A549 (cell line): ENCODE results near the gene MPND.

Experiments
- JUNB ChIP-seq: fragments of >200 bp; sonication (Bioruptor Twin); formaldehyde crosslinking; IDR thresholded peaks from 2 replicates; pipeline ENCODE4 v1.6.1; 2016
- MAFK ChIP-seq: fragments of 450-650 bp; IDR thresholded peaks from 2 replicates; pipeline ENCODE4 v1.6.1; 2014; ENCODE audit not compliant: partially characterized antibody
- MYC ChIP-seq: IDR thresholded peaks from 2 replicates; pipeline ENCODE4 v1.6.1; 2012; ENCODE audit warnings: mild to moderate bottlenecking, inconsistent platforms, low read length, improper control_type of control experiment, borderline replicate concordance
- POLR2A ChIP-seq: IDR thresholded peaks from 2 replicates; pipeline ENCODE4 v1.6.1; 2012; ENCODE audit warnings: mild to moderate bottlenecking, low read length
- REST ChIP-seq: fragments of 200-600 bp; sonication (generic); IDR thresholded peaks from 2 replicates; pipeline ENCODE4 v1.6.1; 2016; ENCODE audit warnings: antibody characterized with exemption, mild to moderate bottlenecking, moderate library complexity
- RNF2 ChIP-seq: fragments of 200-600 bp; sonication (generic); IDR thresholded peaks from 2 replicates; pipeline ENCODE4 v1.6.1; 2016; ENCODE audit warnings: low read depth, mild to moderate bottlenecking, antibody characterized with exemption, moderate library complexity, borderline replicate concordance
- TF ChIP-seq, protein P1 (sequence below): fragments of >200 bp; sonication (Bioruptor Twin); formaldehyde crosslinking; IDR thresholded peaks from 3 replicates; pipeline ENCODE4 v1.5.1; 2016
- TF ChIP-seq, protein P2 (sequence below): IDR thresholded peaks from 2 replicates; pipeline ENCODE4 v1.6.1; 2012; ENCODE audit warnings: low read depth, borderline replicate concordance
- TF ChIP-seq, protein P3 (sequence below): IDR thresholded peaks from 2 replicates; pipeline ENCODE4 v1.6.1; 2012

DNA sequence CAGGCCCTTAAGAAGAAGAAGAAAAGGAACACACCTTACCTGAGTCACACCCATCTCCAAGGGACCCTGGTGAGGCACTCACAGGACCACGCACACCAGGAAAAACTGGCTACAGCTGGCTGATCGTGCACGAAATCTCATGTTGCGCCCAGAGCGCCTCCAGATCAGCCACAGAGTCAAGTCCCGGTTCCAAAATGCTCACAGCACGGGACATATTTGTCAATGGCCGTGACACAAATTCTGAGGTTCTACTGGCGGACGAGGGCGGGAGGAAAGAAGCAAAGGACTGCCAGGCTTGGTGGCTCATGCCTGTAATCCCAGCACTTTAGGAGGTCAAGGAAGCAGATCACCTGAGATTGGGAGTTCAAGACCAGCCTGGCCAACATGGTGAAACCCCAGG, 35.5 kb downstream of the MPND start:
- TF ChIP-seq, protein P1, sequence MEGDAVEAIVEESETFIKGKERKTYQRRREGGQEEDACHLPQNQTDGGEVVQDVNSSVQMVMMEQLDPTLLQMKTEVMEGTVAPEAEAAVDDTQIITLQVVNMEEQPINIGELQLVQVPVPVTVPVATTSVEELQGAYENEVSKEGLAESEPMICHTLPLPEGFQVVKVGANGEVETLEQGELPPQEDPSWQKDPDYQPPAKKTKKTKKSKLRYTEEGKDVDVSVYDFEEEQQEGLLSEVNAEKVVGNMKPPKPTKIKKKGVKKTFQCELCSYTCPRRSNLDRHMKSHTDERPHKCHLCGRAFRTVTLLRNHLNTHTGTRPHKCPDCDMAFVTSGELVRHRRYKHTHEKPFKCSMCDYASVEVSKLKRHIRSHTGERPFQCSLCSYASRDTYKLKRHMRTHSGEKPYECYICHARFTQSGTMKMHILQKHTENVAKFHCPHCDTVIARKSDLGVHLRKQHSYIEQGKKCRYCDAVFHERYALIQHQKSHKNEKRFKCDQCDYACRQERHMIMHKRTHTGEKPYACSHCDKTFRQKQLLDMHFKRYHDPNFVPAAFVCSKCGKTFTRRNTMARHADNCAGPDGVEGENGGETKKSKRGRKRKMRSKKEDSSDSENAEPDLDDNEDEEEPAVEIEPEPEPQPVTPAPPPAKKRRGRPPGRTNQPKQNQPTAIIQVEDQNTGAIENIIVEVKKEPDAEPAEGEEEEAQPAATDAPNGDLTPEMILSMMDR = no peak
- no peak for TF ChIP-seq MYC
- no peak for TF ChIP-seq RNF2
- TF ChIP-seq POLR2A = no peak
- TF ChIP-seq, protein P2, sequence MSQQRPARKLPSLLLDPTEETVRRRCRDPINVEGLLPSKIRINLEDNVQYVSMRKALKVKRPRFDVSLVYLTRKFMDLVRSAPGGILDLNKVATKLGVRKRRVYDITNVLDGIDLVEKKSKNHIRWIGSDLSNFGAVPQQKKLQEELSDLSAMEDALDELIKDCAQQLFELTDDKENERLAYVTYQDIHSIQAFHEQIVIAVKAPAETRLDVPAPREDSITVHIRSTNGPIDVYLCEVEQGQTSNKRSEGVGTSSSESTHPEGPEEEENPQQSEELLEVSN = no peak
- no peak for TF ChIP-seq JUNB
- TF ChIP-seq, protein P3, sequence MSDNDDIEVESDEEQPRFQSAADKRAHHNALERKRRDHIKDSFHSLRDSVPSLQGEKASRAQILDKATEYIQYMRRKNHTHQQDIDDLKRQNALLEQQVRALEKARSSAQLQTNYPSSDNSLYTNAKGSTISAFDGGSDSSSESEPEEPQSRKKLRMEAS = no peak
- no peak for TF ChIP-seq MAFK
- no peak for TF ChIP-seq REST
